GM12892 (cell line): Measurements from ENCODE around the gene IGFBPL1.

Source experiments
- POLR2A ChIP-seq: IDR thresholded peaks from 2 replicates; pipeline ENCODE4 v1.6.1; 2011; ENCODE audit warnings: low read depth, low read length, control low read depth
- POLR2AphosphoS5 ChIP-seq: IDR thresholded peaks from 2 replicates; pipeline ENCODE4 v1.6.1; 2011; ENCODE audit warnings: low read depth, low read length, control low read depth

DNA sequence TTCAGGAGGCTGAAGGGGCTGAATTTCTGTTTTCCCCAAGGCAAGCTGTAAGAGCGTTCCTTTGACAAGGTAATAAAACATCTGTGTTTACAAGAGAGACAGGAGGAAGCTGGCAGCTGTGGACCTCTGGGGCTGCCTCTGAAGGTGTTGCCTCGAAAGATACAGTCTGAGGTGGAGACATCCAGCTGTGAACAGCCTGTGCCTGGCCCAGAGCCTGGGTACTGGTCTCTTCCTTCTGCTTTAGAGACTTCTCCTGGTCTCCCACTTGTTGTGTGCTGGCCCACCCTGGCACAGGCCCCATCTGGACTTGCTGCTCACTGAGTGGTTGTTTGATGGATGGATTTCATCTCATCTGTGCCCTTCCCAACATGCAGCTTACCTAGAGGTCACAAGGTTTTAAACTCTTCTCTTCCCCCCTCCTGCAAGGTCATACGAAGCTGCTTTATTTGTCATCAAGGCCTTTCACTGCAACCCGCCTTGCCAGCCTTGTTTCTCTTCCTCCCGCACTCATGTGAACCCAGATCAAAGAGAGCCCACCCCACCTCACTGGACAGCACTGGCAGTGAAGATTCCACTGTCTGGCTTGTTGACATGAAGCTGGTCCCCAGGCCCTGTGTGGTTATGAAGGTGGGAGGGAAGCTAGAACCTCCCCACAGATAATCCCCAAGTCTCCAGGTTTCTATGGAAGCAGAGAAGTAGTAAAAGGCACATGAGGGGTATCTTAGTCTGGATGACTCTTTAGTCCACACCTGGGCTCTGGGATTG is 66.7 kb downstream of the IGFBPL1 start:
- TF ChIP-seq POLR2A (no peak), POLR2AphosphoS5 (no peak)
